ENCODE data around the gene TMEM151A.

The TMEM151A gene

DNA sequence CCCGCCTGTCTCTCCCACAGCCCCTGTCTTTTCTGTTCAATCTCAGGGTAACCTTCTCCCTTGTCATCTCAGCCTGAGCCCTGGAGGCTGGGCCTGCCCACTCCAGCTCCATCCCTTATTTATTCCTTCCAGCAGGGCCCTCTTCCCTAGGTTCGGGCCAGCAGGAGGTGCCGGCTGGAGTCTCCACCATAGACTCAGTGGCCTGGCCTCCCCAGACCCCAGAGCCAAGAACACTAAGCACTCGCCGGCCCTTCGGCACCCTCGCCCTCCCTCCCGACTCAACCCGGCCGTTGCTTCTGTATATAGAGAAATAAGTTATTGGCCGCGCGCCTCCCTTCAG lies 24.7 kb upstream of the TMEM151A start:
- Histone ChIP-seq H3K4me2 (ENCODE audit: low read depth, low read length, poor library complexity, severe bottlenecking) (peak overlapping the region; percentile 88), H2AFZ (ENCODE audit: low read length) (no peak overlapping the region), H3F3A (ENCODE audit: low read depth) (no peaks in the 10 kb centered on the region), H3K36me3 (ENCODE audit: insufficient read depth, low read length) (peaks cover 28% of the 10 kb centered on the region; the same call in 1 of the 2 replicates), H3K4me1 (ENCODE audit: insufficient read depth, low read length, poor library complexity, severe bottlenecking) (peaks cover 32% of the 10 kb centered on the region), H4K20me1 (ENCODE audit: insufficient read depth, low read length, poor library complexity, severe bottlenecking) (peaks cover 22% of the 10 kb centered on the region), H3K79me2 (ENCODE audit: insufficient read depth, low read length) (peaks cover 31% of the 10 kb centered on the region), H3K27me3 (ENCODE audit: insufficient read depth, low read length, poor library complexity, severe bottlenecking) (no peaks in the 10 kb centered on the region), H3K9me2 (replicated peaks; ENCODE audit: low read depth, low read length) (no peaks in the 10 kb centered on the region), H3K9me3 (ENCODE audit: insufficient read depth, low read depth, low read length) (no peaks in the 10 kb centered on the region), H3K9ac (ENCODE audit: low read depth, low read length, poor library complexity, severe bottlenecking) (no peak overlapping the region), H3K4me3 (ENCODE audit: low read length, poor library complexity, severe bottlenecking) (no peak overlapping the region)
- TF ChIP-seq, protein P1, sequence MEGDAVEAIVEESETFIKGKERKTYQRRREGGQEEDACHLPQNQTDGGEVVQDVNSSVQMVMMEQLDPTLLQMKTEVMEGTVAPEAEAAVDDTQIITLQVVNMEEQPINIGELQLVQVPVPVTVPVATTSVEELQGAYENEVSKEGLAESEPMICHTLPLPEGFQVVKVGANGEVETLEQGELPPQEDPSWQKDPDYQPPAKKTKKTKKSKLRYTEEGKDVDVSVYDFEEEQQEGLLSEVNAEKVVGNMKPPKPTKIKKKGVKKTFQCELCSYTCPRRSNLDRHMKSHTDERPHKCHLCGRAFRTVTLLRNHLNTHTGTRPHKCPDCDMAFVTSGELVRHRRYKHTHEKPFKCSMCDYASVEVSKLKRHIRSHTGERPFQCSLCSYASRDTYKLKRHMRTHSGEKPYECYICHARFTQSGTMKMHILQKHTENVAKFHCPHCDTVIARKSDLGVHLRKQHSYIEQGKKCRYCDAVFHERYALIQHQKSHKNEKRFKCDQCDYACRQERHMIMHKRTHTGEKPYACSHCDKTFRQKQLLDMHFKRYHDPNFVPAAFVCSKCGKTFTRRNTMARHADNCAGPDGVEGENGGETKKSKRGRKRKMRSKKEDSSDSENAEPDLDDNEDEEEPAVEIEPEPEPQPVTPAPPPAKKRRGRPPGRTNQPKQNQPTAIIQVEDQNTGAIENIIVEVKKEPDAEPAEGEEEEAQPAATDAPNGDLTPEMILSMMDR (conservative IDR thresholded peaks at IDR 0.05; ENCODE audit: low read length): no peak
- no peak for TF ChIP-seq EZH2phosphoT487 (IDR thresholded peaks at IDR 0.05; ENCODE audit: borderline replicate concordance)

DNA sequence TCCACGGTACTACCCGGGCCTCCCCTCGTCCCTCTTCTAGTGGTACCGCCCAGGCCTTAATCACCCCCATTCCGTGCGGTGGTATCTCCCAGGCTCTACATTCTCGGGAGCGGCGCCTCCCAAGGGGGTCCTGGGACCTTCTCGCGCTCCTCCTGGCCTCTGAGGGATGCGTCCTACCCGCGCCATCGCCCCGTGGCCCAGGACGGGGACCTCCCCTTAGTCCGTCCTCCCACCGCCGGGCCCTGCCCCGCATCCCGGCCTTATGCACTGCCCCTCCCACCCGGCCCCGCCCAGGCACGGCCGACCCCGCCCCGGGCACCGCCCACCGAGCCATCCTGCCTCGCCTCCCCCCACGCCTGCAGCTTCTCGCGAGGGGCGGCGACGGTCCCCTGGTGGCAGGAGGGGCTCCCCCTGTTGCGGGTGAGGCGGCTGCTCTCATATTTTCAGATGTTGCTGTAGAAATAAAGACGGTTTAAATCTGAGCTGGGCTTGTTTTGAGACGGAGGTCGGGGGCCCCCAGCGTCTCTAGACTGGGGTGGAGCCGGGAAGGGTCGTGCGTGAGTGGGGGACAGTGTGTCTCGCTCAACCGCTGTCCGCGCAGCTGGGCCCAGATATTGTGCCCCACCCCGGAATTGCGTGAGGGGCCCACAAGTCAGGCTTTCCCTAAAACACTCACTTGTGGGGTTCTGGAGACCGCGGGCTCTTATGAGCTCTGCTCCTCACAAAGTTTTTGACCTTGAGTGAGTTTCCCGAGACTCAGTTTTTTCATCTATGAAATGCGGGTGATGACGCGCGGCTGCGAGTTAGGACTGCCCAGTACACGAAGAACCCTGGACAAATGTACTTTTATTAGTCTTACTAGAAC lies 24.1 kb upstream of the TMEM151A start:
- Histone ChIP-seq H2AFZ (ENCODE audit: low read length) (peak overlapping the region; percentile 87), H4K20me1 (ENCODE audit: insufficient read depth, low read length, poor library complexity, severe bottlenecking) (peaks cover 22% of the 10 kb centered on the region), H3K9me3 (ENCODE audit: insufficient read depth, low read depth, low read length) (no peaks in the 10 kb centered on the region), H3K9ac (ENCODE audit: low read depth, low read length, poor library complexity, severe bottlenecking) (peak overlapping the region; percentile 96), H3K36me3 (ENCODE audit: insufficient read depth, low read length) (peaks cover 29% of the 10 kb centered on the region; the same call in 1 of the 2 replicates), H3K4me1 (ENCODE audit: insufficient read depth, low read length, poor library complexity, severe bottlenecking) (peaks cover 38% of the 10 kb centered on the region), H3F3A (ENCODE audit: low read depth) (no peaks in the 10 kb centered on the region), H3K9me2 (replicated peaks; ENCODE audit: low read depth, low read length) (no peaks in the 10 kb centered on the region), H3K27me3 (ENCODE audit: insufficient read depth, low read length, poor library complexity, severe bottlenecking) (no peaks in the 10 kb centered on the region), H3K4me3 (ENCODE audit: low read length, poor library complexity, severe bottlenecking) (peak overlapping the region; percentile 96), H3K4me2 (ENCODE audit: low read depth, low read length, poor library complexity, severe bottlenecking) (peak overlapping the region; percentile 88), H3K79me2 (ENCODE audit: insufficient read depth, low read length) (peaks cover 36% of the 10 kb centered on the region)
- TF ChIP-seq, protein P1 (conservative IDR thresholded peaks at IDR 0.05; ENCODE audit: low read length): no peak
- no peak for TF ChIP-seq EZH2phosphoT487 (IDR thresholded peaks at IDR 0.05; ENCODE audit: borderline replicate concordance)

DNA sequence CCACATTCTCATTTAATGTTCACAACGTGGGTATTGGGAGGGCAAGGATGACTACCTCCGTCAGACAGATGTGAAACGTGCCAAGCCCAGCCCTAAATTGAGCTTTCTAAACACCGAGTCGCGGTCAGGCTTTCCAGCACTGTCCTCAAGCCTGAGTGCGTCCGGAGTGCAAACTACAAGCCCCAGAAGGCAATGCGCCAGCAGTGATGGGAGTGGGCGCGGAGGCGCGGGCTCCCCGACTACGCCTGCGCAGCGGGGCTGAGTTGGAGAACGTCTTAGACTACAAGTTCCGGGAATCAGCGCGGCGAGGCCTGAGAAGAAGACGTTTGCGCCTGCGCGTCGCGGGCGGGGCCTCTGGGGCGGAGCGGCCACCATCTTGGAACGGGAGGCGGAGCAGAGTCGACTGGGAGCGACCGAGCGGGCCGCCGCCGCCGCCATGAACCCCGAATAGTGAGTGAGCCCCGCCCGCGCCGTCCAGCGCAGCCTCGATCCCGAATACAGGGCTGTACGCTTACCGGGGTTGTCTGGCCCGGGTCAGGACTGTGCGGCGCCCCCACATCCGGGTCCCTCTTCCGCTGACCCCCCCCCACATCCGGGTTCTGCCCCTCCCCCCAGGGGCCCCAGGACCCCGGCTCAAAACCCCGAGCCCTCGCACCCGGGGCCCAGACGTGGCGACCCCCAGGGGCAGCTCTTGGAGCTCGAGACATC lies 23.3 kb upstream of the TMEM151A start, which contains the start of gene RAB1B:
RAB1B (plus strand) TSS at position 396 of the 708 bp plus-strand sequence; CDS start at position 437, 41 bp downstream.
- Histone ChIP-seq H3F3A (ENCODE audit: low read depth) (no peaks in the 10 kb centered on the region), H3K9me2 (replicated peaks; ENCODE audit: low read depth, low read length) (no peaks in the 10 kb centered on the region), H3K27me3 (ENCODE audit: insufficient read depth, low read length, poor library complexity, severe bottlenecking) (no peaks in the 10 kb centered on the region), H4K20me1 (ENCODE audit: insufficient read depth, low read length, poor library complexity, severe bottlenecking) (peaks cover 22% of the 10 kb centered on the region), H3K4me1 (ENCODE audit: insufficient read depth, low read length, poor library complexity, severe bottlenecking) (peaks cover 38% of the 10 kb centered on the region), H3K79me2 (ENCODE audit: insufficient read depth, low read length) (peaks cover 36% of the 10 kb centered on the region), H3K4me3 (ENCODE audit: low read length, poor library complexity, severe bottlenecking) (peak within 1 kb of the TSS; percentile 96), H3K4me2 (ENCODE audit: low read depth, low read length, poor library complexity, severe bottlenecking) (peak within 1 kb of the TSS; percentile 100), H3K9me3 (ENCODE audit: insufficient read depth, low read depth, low read length) (no peaks in the 10 kb centered on the region), H2AFZ (ENCODE audit: low read length) (peak within 1 kb of the TSS; percentile 87), H3K9ac (ENCODE audit: low read depth, low read length, poor library complexity, severe bottlenecking) (peak within 1 kb of the TSS; percentile 96), H3K36me3 (ENCODE audit: insufficient read depth, low read length) (peaks cover 30% of the 10 kb centered on the region; the same call in 1 of the 2 replicates)
- TF ChIP-seq EZH2phosphoT487 (IDR thresholded peaks at IDR 0.05; ENCODE audit: borderline replicate concordance): no peak
- TF ChIP-seq, protein P1 (conservative IDR thresholded peaks at IDR 0.05; ENCODE audit: low read length): no peak
